GM18517 (cell line): ENCODE data around the gene LGALS7.
"Not testable (repeated sequence)": the region's sequence is repeated elsewhere in the genome, so short reads cannot be mapped to it uniquely, and the experiment has no call there.

Source experiments
- ATAC-seq: cut with Tn5 transposase; IDR thresholded peaks from one replicate; pipeline ENCODE4 v1.9.1; 2021; ENCODE audit warnings: mild to moderate bottlenecking, moderate library complexity; ENCODE audit not compliant: unreplicated experiment

Gene LGALS7

DNA sequence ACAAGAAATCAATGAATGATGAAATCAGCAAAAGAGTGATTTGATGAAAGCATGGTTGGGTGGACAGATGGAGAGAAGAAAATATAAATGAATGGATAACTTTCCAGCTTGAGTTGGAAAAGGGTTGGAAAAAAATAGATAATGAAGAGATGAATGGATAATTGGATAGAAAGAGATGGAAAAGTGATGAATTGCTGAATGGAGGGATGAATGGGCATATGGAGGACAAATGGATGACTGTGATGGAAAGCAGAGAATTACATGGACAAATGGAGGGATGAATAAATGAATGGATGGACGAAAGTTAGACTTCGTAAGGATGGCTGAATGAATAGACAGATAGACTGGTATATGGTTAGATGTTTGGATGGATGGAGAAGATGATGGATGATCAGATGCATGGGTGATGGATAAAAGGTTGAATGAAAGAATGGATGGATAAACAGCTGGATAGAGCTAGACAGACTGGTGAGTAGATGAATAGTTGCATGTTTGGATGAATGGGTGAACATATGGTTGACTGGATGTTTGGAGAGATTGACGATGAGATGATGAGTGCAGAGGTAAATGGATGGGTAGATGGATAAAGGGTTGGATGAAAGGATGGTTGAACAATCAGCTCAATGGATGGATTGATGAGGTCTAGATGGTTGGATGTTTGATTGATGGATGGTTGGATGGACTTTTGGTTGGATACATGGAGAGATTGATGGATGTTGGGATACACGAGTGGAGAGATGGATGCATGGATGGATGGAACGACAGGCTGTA, 27.4 kb upstream of the LGALS7 start:
- no peak for ATAC-seq

GRCh38 chr19:38799104-38799503, 25.8 kb upstream of the LGALS7 start:
- ATAC-seq, result no peak

DNA sequence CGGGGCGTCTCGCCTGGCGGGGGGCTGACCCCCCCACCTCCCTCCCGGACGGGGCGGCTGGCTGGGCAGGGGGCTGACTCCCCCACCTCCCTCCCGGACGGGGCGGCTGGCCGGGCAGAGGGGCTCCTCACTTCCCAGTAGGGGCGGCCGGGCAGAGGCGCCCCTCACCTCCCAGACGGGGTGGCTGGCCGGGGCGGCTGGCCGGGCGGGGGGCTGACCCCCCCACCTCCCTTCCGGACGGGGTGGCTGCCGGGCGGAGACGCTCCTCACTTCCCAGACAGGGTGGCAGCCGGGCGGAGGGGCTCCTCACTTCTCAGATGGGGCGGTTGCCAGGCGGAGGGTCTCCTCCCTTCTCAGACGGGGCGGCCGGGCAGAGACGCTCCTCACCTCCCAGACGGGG, 24.5 kb upstream of the LGALS7 start:
- not testable (repeated sequence) for ATAC-seq

GRCh38 chr19:38796154-38796553, 22.8 kb upstream of the LGALS7 start:
- ATAC-seq, result no peak

DNA sequence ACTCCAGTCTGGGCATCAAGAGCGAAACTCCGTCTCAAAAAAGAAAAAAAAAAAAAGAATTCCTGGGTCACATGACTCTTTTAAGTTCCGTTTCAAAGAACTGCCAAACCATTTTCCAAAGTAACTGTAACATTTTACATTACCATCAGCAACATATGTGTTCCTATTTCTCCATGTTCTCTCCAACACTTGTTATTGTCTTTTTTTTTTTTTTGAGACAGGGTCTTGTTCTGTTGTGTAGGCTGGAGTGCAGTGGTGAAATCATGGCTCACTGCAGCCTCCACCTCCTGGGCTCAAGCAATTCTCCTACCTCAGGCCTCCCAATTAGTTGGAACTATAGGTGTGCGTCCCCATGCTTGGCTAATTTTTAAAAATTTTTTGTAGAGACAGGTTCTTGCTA, 22.2 kb upstream of the LGALS7 start:
- ATAC-seq, result no peak

GRCh38 chr19:38793671-38794070, 20.4 kb upstream of the LGALS7 start:
- no peak for ATAC-seq

- no peak for ATAC-seq
Observed at GRCh38 chr19:38793177-38793576, 19.9 kb upstream of the LGALS7 start.

DNA sequence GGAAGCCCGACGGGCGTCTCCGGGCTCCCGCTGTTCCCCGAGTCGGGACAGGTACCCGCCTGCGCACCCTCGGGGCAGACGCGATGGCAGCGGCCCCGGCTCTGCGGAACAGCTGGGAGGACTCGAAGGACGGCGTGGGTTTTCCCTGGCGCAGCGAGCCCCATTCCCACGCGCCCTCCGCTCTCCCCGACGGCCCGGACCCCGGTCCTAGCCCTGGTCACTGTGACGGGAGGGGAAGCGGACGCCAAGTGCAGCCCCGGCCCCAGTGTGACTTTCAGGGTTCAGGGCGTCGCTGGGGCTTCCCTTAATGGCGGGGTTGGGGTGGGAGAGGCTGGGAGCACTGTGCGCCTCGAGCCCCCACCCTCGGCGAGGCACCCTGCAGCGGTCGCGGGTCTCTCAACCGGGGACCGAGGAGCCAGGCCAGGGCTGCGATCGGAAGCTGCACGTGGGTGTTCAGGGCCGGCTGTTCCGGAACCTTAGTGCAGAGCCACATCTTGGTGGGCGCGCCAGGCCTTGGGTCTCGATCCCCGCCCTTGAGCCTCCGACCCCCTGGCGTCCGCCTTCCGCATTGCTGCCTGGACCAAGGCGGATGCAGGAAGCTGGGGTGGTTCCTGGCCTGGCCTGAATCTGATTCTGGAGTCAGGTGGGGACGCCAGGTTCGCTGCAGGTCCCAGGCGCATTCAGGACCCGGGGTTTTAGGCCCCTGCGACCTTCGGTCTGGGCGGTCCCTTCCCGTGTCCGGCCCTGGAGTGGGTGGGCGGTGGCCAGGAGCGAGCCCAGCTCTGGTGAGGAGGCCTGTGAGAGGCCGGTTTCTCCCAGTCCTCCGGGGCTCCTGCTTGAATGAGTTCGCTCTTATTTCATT, 19.2 kb upstream of the LGALS7 start:
- ATAC-seq, result no peak

GRCh38 chr19:38791451-38792064, 18.2 kb upstream of the LGALS7 start:
- ATAC-seq, result not testable (repeated sequence)

DNA sequence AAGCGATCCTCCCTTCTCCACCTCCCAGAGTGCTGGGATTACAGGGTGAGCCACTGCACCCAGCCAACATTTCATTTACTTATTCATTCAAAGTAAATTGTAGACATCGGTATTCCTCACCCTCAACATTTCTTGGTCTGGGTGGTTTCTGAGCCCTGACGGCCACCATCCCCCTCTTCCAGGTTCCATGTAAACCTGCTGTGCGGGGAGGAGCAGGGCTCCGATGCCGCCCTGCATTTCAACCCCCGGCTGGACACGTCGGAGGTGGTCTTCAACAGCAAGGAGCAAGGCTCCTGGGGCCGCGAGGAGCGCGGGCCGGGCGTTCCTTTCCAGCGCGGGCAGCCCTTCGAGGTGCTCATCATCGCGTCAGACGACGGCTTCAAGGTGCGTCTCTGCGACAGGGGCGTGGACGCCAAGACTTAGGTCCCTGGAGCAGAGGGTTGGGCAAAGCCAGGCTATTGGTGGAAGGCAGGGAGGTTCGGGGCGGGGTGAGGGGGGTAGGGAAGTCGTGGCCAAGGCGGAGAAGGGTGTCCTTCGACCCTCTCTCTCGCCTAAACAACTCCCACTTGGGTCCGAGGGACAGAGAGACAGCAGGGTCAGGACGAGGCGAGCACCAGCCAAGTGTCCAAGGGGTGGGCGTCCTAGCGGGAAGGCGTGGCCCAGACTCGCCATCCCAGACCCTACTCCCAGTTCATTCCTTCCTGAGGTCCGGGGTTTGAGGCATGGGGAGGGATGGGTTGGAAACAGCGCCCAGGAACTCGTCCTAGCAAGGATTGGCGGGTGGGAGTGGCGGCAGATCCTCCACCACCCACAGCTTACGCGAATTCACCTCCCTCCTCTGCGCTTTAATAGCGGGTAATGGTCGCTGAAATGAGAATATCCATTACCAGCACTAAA, 17.4 kb upstream of the LGALS7 start:
- ATAC-seq, result not testable (repeated sequence)

GRCh38 chr19:38788478-38789243, 15.3 kb upstream of the LGALS7 start, which contains the start of gene LGALS7B:
TSS of gene LGALS7B (plus strand) at chr19:38789200. CDS start at chr19:38789227, 27 bp downstream.
- no peak for ATAC-seq

- no peak for ATAC-seq
Observed at GRCh38 chr19:38786572-38787265, 13.4 kb upstream of the LGALS7 start.

- ATAC-seq, result not testable (repeated sequence)
Observed at GRCh38 chr19:38786061-38786460, 12.7 kb upstream of the LGALS7 start.

GRCh38 chr19:38785187-38785699, 11.9 kb upstream of the LGALS7 start:
- ATAC-seq, result no peak

DNA sequence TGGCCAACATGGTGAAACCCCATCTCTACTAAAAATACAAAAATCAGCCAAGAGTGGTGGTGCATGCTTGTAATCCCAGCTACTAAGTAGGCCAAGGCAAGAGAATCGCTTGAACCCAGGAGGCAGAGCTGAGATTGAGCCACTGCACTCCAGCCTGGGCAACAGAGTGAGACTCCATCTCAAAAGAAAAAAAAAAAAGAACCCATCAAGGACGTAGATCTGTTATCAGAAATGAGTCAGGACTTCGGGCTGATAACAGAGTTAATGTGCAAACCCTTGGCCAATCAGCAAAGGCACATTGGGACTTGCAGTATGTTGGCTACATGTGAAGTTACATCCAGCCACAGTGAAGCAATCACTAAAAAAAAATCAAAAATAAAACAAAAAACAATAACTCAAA, 10.9 kb upstream of the LGALS7 start:
- ATAC-seq, result no peak

DNA sequence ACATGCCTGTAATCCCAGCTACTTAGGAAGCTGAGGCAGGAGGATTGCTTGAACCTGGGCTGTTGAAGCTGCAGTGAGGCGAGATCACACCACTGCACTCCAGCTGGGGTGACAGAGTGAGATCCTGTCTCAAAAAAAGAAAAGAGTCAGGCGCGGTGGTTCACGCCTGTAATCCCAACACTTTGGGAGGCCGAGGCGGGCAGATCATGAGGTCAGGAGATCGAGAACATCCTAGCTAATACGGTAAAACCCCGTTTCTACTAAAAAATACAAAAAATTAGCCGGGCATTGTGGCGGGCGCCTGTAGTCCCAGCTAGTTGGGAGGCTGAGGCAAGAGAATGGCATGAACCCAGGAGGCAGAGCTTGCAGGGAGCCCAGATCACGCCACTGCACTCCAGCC, 8.9 kb upstream of the LGALS7 start:
- not testable (repeated sequence) for ATAC-seq

DNA sequence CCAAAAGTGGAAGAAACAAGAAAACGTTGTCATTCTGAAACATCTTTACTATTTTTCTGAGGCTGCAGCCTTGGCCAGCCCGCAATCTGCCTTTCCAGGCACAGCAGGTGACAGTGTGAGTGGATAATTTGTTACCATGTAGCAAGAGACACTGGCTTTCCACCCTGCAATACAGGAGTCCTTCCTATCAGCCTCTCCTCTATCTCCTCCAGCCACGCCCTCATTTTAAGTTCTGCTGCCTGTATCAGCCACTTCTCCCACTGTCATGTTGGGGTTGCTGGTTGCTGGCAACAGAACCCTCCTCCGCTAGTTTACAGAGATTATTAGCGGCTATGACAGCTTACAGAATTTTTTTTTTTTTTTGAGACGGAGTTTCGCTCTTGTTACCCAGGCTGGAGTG, 7.7 kb upstream of the LGALS7 start:
- no peak for ATAC-seq

DNA sequence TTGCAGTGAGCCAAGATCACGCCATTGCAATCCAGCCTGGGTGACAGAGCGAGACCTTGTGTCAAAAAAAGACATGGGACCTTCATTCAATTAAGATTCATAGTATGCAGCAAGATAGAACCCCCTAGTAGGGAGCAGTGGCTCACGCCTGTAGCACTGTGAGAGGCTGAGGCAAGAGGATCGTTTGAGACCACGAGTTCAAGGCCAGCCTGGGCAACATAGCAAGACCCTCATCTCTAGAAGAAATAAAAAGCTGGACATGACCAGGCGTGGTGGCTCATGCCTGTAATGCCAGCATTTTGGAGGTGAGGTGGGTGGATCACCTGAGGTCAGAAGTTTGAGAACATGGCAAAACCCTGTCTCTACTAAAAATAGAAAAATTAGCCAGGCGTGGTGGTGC, 7.1 kb upstream of the LGALS7 start:
- no peak for ATAC-seq

DNA sequence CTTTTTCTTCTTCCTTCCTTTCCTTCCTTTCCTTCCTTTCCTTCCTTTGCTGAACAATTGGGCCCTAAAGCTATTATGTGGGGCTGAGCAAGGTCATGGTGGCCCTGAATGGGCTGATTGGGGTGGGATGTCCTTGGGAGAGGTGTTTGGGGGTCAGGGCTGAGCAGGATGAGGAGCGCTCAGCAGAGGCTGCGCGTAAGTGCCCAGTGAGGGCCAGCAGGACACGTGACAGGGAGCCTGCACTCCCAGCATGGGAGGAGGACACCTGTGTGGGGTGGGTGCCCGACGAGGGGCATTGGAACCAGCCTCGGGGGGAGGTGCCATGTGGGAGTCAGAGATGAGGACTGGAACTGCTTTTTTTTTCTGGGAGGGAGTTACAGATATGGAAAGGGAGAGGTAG, 5.4 kb upstream of the LGALS7 start:
- ATAC-seq, result no peak
